Mesenteric fat pad (tissue), 1 donor: ENCODE results near the gene POLQ. TPM values are rescaled to one million over a fixed set of nuclear protein-coding genes. Genes with fewer than 3 reads are reported as not detected.
"Not testable (repeated sequence)": the region's sequence is repeated elsewhere in the genome, so short reads cannot be mapped to it uniquely, and the experiment has no call there.

Source experiments
- DNase-seq: peaks from one replicate; pipeline ENCODE4 v3.0.0-alpha.2; 2020; ENCODE audit warnings: low spot score
- total RNA-seq: library from RNA; stranded (reverse); fragmentation: NEBNext Ultra II Directional; extraction: Animal tissue kit (Norgen Biotek cat#: 25700); gene quantifications from one replicate; pipeline ENCODE4 v1.2.1, GENCODE V29; 2021
- donor health status: DM: yes; HTN: yes; CAD: no.

The POLQ gene
- total RNA-seq, 1 donor from 2014 or later: 0.51 TPM

- DNase-seq: no peak
Observed at GRCh38 chr3:121514496-121514895, 31.3 kb downstream of the POLQ start.

GRCh38 chr3:121508389-121508788 lies 37.4 kb downstream of the POLQ start:
- DNase-seq: no peak

- DNase-seq: no peak
Observed at GRCh38 chr3:121505256-121505655, 40.5 kb downstream of the POLQ start.

GRCh38 chr3:121504618-121505017 lies 41.2 kb downstream of the POLQ start:
- no peak for DNase-seq

- DNase-seq: no peak
Observed at GRCh38 chr3:121496786-121497185, 49.0 kb downstream of the POLQ start.

GRCh38 chr3:121493431-121493830 lies 52.4 kb downstream of the POLQ start:
- no peak for DNase-seq

- DNase-seq: no peak
Observed at GRCh38 chr3:121491683-121492320, 54.0 kb downstream of the POLQ start.

GRCh38 chr3:121490161-121490560 lies 55.6 kb downstream of the POLQ start:
- DNase-seq: no peak

- no peak for DNase-seq
Observed at GRCh38 chr3:121488628-121489027, 57.2 kb downstream of the POLQ start.

- no peak for DNase-seq
Observed at GRCh38 chr3:121483290-121483689, 62.5 kb downstream of the POLQ start.

GRCh38 chr3:121482660-121483059 lies 63.1 kb downstream of the POLQ start:
- DNase-seq: no peak

- DNase-seq: no peak
Observed at GRCh38 chr3:121481106-121481880, 64.5 kb downstream of the POLQ start.

GRCh38 chr3:121477589-121477988 lies 68.2 kb downstream of the POLQ start:
- DNase-seq: no peak

- DNase-seq: no peak
Observed at GRCh38 chr3:121473001-121473400, 72.8 kb downstream of the POLQ start.

GRCh38 chr3:121467085-121467484 lies 78.7 kb downstream of the POLQ start:
- DNase-seq: no peak

- DNase-seq: no peak
Observed at GRCh38 chr3:121463745-121464144, 82.0 kb downstream of the POLQ start.

- DNase-seq: no peak
Observed at GRCh38 chr3:121462565-121462964, 83.2 kb downstream of the POLQ start.

GRCh38 chr3:121451752-121452151 lies 94.0 kb downstream of the POLQ start:
- DNase-seq: not testable (repeated sequence)

GRCh38 chr3:121443456-121443855 lies 102.3 kb downstream of the POLQ start:
- no peak for DNase-seq

- no peak for DNase-seq
Observed at GRCh38 chr3:121436641-121437040, 109.1 kb downstream of the POLQ start.

- no peak for DNase-seq
Observed at GRCh38 chr3:121436074-121436473, 109.7 kb downstream of the POLQ start.

GRCh38 chr3:121431726-121432517 lies 113.9 kb downstream of the POLQ start:
- DNase-seq: no peak
